Stimulated activated CD4-positive, alpha-beta T cell treated with anti-CD3 and anti-CD28 coated beads, TNF-alpha, amount 100 ng/mL, for 24 hours (primary cell): Measurements from ENCODE around the gene SRSF4.

Experiments used
- DNase-seq, 3 experiments: peaks; one replicate each; pipeline ENCODE4 v3.0.0-alpha.2; 2020; ENCODE audit warnings: low read depth in 3 of 3

SRSF4 gene

GRCh38 chr1:29200906-29201594, 19.4 kb upstream of the SRSF4 start:
- no peak for DNase-seq

GRCh38 chr1:29197993-29198392, 16.3 kb upstream of the SRSF4 start:
- DNase-seq, result no peak

- DNase-seq, result no peak
Observed at GRCh38 chr1:29197590-29197924, 15.9 kb upstream of the SRSF4 start.

GRCh38 chr1:29196863-29197589, 15.3 kb upstream of the SRSF4 start:
- DNase-seq, result no peak

GRCh38 chr1:29195881-29196291, 14.2 kb upstream of the SRSF4 start:
- no peak for DNase-seq

GRCh38 chr1:29193879-29194455, 12.3 kb upstream of the SRSF4 start:
- no peak for DNase-seq

GRCh38 chr1:29190718-29191117, 9.0 kb upstream of the SRSF4 start:
- no peak for DNase-seq

GRCh38 chr1:29186707-29187106, 5.0 kb upstream of the SRSF4 start:
- DNase-seq, result no peak

- DNase-seq, result no peak
Observed at GRCh38 chr1:29186252-29186651, 4.6 kb upstream of the SRSF4 start.

- DNase-seq, result no peak
Observed at GRCh38 chr1:29183287-29183686, 1.6 kb upstream of the SRSF4 start.

- peak in 1 of 3 experiments; percentile 9 for DNase-seq
Observed at GRCh38 chr1:29180497-29181412, 945 bp downstream of the SRSF4 start.

GRCh38 chr1:29179641-29180184, 2.0 kb downstream of the SRSF4 start:
- DNase-seq, result no peak

- DNase-seq, result no peak
Observed at GRCh38 chr1:29177022-29177705, 4.5 kb downstream of the SRSF4 start.

GRCh38 chr1:29176576-29176975, 5.1 kb downstream of the SRSF4 start:
- no peak for DNase-seq

GRCh38 chr1:29172415-29172939, 9.2 kb downstream of the SRSF4 start:
- no peak for DNase-seq

GRCh38 chr1:29171521-29171920, 10.2 kb downstream of the SRSF4 start:
- no peak for DNase-seq

- DNase-seq, result no peak
Observed at GRCh38 chr1:29171089-29171488, 10.6 kb downstream of the SRSF4 start.

- no peak for DNase-seq
Observed at GRCh38 chr1:29169976-29170375, 11.7 kb downstream of the SRSF4 start.

- no peak for DNase-seq
Observed at GRCh38 chr1:29167904-29168303, 13.8 kb downstream of the SRSF4 start.

- DNase-seq, result no peak
Observed at GRCh38 chr1:29166291-29166878, 15.3 kb downstream of the SRSF4 start.

GRCh38 chr1:29164588-29164987, 17.1 kb downstream of the SRSF4 start:
- no peak for DNase-seq
